Thoracic aorta (tissue), 2 donors: ENCODE results near the gene ST6GALNAC2. TPM values are rescaled to one million over a fixed set of nuclear protein-coding genes. Genes with fewer than 3 reads are reported as not detected.
A peak's percentile ranks its signal among the peaks of the same experiment; 100 is the strongest.
"Not testable (repeated sequence)": the region's sequence is repeated elsewhere in the genome, so short reads cannot be mapped to it uniquely, and the experiment has no call there.

Source experiments
- ATAC-seq: fragments of 150-250 bp; one replicate; pipeline ENCODE4 v1.8.0; 2017; ENCODE audit warnings: low read depth; ENCODE audit not compliant: insufficient number of reproducible peaks, low FRiP score
- DNase-seq: peaks from one replicate; pipeline ENCODE4 v3.0.0-alpha.2; 2020; ENCODE audit warnings: low spot score
- H3K27ac ChIP-seq, 2 donors: fragments of 200-600 bp; sonication (generic); 1 replicate in 1 of 2; 2 replicates in 1 of 2; pipeline ENCODE4 v1.5.1; 2016; ENCODE audit warnings: mild to moderate bottlenecking in 2 of 2, moderate library complexity in 2 of 2
- H3K27me3 ChIP-seq: fragments of 200-600 bp; sonication (generic); replicated peaks from 2 replicates; pipeline ENCODE4 v1.6.0; 2016; ENCODE audit warnings: mild to moderate bottlenecking; ENCODE audit not compliant: insufficient read depth
- H3K36me3 ChIP-seq: fragments of 200-600 bp; sonication (generic); one replicate; pipeline ENCODE4 v1.5.1; 2016
- H3K4me1 ChIP-seq, 2 donors: fragments of 200-600 bp; sonication (generic); 1 replicate in 1 of 2; 2 replicates in 1 of 2; pipeline versions ENCODE4 v1.5.1 to v1.6.0; 2016; ENCODE audit warnings: low read depth in 2 of 2, mild to moderate bottlenecking in 1 of 2; ENCODE audit not compliant: control insufficient read depth in 1 of 2
- H3K4me3 ChIP-seq: fragments of 200-600 bp; sonication (generic); 2 replicates; pipeline ENCODE4 v1.5.1; 2016; ENCODE audit warnings: mild to moderate bottlenecking
- H3K9me3 ChIP-seq: fragments of 200-600 bp; sonication (generic); 2 replicates; pipeline ENCODE4 v1.5.1; 2016
- CTCF ChIP-seq: fragments of 200-600 bp; sonication (generic); IDR thresholded peaks from one replicate; pipeline ENCODE4 v1.5.1; 2019; ENCODE audit warnings: antibody characterized with exemption
- total RNA-seq, 2 donors: library from RNA; depleted of rRNA; stranded (reverse); fragments of >200 nt; gene quantifications; one replicate each; pipeline versions ENCODE4 v1.1.0 to v1.2.3, GENCODE V29; 2016

Gene ST6GALNAC2
- total RNA-seq, 2 donors from 2014 or later = 1.8 TPM; not detected in 1

DNA sequence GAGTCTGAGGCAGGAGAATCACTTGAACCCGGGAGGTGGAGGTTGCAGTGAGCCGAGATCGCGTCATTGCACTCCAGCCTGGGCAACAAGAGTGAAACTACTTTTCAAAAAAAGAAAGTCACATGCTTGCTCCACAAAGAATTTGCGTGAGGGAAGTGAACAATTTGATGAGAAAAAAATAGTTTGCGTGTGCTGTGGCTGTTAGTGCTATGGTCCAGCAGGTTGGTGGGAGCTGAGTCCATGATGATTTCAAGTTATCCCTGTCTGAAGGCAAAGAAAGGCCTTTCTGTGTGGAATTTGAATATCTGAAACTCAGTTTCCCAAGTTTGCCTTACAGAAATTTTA lies 24.8 kb downstream of the ST6GALNAC2 start:
- no peaks in the 10 kb centered on the region for H3K27me3 ChIP-seq
- no peak overlapping the region for H3K27ac ChIP-seq
- DNase-seq = no peak
- H3K4me3 ChIP-seq = no peak overlapping the region
- TF ChIP-seq CTCF = no peak
- no peak for ATAC-seq
- peaks cover 4% of the 10 kb centered on the region for H3K36me3 ChIP-seq
- peaks cover 5 to 31% of the 10 kb centered on the region in 2 donors for H3K4me1 ChIP-seq
- no peaks in the 10 kb centered on the region for H3K9me3 ChIP-seq

DNA sequence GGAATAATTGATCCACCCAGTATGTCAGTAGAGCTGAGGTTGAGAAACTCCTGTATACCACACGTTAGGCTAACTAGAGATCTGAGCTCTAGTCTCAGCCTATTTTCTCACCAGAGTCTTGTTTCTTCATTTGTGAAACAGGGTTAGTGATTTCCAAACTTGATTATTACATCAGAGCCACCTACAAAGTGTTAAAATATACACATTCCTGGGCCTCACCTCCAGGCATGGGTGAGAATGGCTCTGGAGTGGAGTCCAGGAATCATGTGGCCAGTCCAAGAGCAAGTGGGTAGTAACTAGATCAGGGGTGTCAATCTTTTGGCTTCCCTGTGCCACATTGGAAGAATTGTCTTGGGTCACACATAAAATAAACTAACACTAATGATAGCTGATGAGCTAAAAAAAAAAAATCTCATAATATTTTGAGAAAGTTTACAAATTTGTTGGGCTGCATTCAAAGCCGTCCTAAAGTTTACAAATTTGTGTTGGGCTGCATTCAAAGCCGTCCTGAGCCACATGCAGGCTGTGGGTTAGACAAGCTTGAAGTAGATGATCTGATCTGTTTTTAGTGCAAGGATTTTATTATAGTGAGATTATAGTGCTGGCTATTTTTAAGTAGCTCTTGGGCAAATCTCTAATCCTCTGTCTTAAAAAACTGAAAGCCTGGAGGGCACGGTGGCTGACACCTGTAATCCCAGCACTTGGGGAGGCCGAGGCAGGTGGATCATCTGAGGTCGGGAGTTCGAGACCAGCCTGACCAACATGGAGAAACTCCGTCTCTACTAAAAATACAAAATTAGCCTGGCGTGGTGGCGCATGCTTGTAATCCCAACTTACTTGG lies 25.4 kb downstream of the ST6GALNAC2 start:
- Histone ChIP-seq H3K4me3 (no peak overlapping the region), H3K4me1 (peaks cover 5 to 31% of the 10 kb centered on the region in 2 donors), H3K27me3 (no peaks in the 10 kb centered on the region), H3K36me3 (peaks cover 4% of the 10 kb centered on the region), H3K9me3 (no peaks in the 10 kb centered on the region), H3K27ac (no peak overlapping the region)
- no peak for TF ChIP-seq CTCF
- no peak for ATAC-seq
- no peak for DNase-seq

- not testable (repeated sequence) for ATAC-seq, H3K36me3 ChIP-seq, H3K9me3 ChIP-seq, H3K4me3 ChIP-seq, DNase-seq, H3K27me3 ChIP-seq, H3K27ac ChIP-seq
- peaks cover 5 to 31% of the 10 kb centered on the region in 2 donors for H3K4me1 ChIP-seq
Measured at GRCh38 chr17:76559460-76559859, 26.2 kb downstream of the ST6GALNAC2 start.

GRCh38 chr17:76558198-76559095 lies 27.2 kb downstream of the ST6GALNAC2 start:
- Histone ChIP-seq H3K27ac (peak overlapping the region in 1 of 2 donors; percentile 81), H3K4me1 (peaks cover 5 to 31% of the 10 kb centered on the region in 2 donors), H3K9me3 (no peaks in the 10 kb centered on the region), H3K36me3 (no peaks in the 10 kb centered on the region), H3K27me3 (no peaks in the 10 kb centered on the region), H3K4me3 (peak overlapping the region; percentile 78)
- no peak for TF ChIP-seq CTCF
- DNase-seq (no peak), ATAC-seq (no peak)

DNA sequence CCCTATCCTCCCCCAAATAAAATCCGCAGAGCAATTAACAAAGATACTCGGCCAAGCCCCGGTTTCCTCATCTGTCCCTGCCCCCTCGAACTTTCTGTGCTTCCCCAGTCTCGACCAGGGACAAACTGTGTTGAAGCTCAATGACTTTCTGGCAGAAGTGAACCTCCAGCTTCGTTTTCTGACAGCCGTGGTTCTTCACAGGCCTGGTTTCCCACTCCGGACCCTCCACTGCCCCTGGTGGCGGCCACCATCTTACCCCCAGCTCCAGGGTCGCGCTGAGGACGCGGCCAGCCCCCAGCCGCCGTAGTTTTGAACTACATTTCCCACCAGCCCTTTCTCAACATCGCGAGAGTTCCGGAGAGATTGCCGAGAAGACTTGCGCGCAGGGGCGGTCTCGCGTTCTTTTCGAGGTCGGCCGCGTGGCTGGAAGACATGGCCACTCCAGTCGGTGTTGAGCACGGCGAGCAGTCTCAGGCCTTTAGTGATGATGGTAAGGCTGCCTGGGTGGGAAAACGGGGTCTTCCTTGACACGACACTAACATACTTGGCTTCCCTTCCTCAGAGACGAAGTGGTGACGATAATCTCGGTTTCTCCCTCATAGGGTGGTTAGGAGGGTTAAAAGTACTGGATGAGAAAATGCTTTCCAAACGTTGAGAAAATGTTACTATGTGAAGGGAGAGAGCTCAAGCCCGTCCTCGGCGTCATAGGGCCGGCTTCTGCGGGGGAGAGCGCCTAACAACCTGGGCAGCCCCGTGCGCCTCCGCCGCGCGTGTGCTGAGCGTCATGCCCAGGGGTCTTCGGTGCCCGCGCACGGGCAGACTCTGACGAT lies 28.1 kb downstream of the ST6GALNAC2 start:
- Histone ChIP-seq H3K27ac (peak overlapping the region; percentile 81 to 82), H3K9me3 (no peaks in the 10 kb centered on the region), H3K4me3 (peak overlapping the region; percentile 78), H3K27me3 (no peaks in the 10 kb centered on the region), H3K4me1 (peaks cover 5 to 31% of the 10 kb centered on the region in 2 donors), H3K36me3 (no peaks in the 10 kb centered on the region)
- DNase-seq = peak; percentile 88
- ATAC-seq = peak; percentile 87
- peak; percentile 61 for TF ChIP-seq CTCF
